ENCODE measurements around the gene PXMP4. TPM values are rescaled to one million over a fixed set of nuclear protein-coding genes. Genes with fewer than 3 reads are reported as not detected.
"Not testable (repeated sequence)": the region's sequence is repeated elsewhere in the genome, so short reads cannot be mapped to it uniquely, and the experiment has no call there.

The PXMP4 gene
- polyA plus RNA-seq, 2 of the 4 experiments (the other 2 are of a cell fraction) = 4.5 to 6.6 TPM

- no peak for TF ChIP-seq CHD2 (IDR thresholded peaks at IDR 0.05; ENCODE audit: low read length, partially characterized antibody)
- no peak for TF ChIP-seq NFE2L2 (conservative IDR thresholded peaks at IDR 0.05; ENCODE audit: low read length)
- TF ChIP-seq CBX8 (IDR thresholded peaks at IDR 0.05) = no peak
- TF ChIP-seq MAZ (IDR thresholded peaks at IDR 0.05; ENCODE audit: borderline replicate concordance, low read depth, low read length) = no peak
- TF ChIP-seq CEBPB (IDR thresholded peaks at IDR 0.05) = no peak
These were observed 15.7 kb downstream of the PXMP4 start (continued) for GRCh38 chr20:33704197-33704924.

DNA sequence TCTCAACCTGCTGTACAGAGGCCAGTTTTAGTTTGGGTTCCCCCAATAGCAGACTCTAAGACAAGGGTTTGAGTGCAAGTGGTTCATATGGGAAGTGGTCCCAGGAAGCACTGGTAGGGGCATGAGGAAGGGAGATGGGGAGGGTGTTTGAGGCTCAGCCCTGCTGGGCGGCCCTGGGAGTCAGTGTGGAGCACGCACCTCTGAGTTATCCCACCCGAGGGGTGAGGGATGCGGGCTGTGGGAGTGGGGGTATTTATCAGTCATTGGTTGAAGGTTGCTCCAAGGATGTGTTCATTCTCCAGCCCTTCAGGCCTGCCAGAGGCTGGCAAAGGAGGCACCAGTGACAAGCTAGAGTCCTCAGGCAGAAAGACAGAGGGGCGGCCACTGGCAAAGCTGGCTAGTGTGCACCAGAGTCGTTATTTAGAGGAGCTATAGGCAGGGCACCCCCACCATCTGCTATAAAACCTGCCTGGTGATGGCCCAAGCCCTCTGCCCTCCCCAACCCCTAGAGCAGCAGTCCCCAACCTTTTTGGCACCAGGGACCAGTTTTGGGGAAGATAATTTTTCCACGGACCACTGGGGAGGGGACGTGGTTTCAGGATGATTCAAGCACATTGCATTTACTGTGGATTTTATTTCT is 16.5 kb downstream of the PXMP4 start:
- no peaks in the 10 kb centered on the region for H3K9me3 ChIP-seq
- no peak; a peak in 2 of 6 replicates for ATAC-seq
- no peak for DNase-seq (ENCODE audit: low read depth in 1 of 2, low spot score in 1 of 2)
- CTCF ChIA-PET = no interaction called here
- H3K4me2 ChIP-seq = no peak overlapping the region
- H3K4me1 ChIP-seq = 0 out of 3 replicates have a peak, but pooled peaks cover 3% of the 10 kb centered on the region
- no peak for FAIRE-seq
- 84% methylated on average over 8 of the region's 8 CpGs for WGBS (ENCODE audit: missing lambda C conversion rate)
- POLR2A ChIA-PET = no interaction called here
- H3K4me3 ChIP-seq = no peak overlapping the region
- H3K27ac ChIP-seq = no peak overlapping the region
- no peak for TF ChIP-seq ZSCAN20 (CRISPR knock-in tag; IDR thresholded peaks at IDR 0.05)

DNA sequence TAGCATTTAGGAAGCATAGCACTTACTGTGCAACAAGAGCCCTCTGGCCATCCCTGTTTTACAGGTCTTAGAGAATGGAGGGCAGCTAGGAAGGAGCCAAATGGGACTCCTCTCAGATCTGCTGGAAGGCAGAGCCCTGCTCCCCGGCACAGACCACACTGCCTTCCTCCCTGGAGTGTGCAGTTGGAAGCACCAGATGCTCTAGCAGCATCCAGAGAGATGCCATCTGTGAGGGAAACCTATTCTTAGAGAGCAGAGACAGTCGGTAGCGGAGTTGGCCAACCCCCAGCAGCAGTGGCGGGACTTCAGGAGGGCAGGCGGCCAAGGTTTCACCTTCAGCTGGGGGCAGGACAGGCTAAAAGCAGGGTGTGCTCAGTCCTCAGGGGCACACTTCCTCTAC is 17.2 kb downstream of the PXMP4 start:
- ATAC-seq = peak; percentile 43 to 56; a peak in 2 of 6 replicates

GRCh38 chr20:33701629-33702450 is 18.3 kb downstream of the PXMP4 start:
- no peak for FAIRE-seq
- no peak for DNase-seq (ENCODE audit: low read depth in 1 of 2, low spot score in 1 of 2)
- Histone ChIP-seq H3K27ac (no peak overlapping the region), H3K4me3 (no peak overlapping the region), H3K4me2 (no peak overlapping the region), H3K4me1 (0 out of 3 replicates have a peak, but pooled peaks cover 3% of the 10 kb centered on the region), H3K9me3 (no peaks in the 10 kb centered on the region)
- no peak for ATAC-seq
- TF ChIP-seq SMC3 (IDR thresholded peaks at IDR 0.05) (no peak), SREBF2 (IDR thresholded peaks at IDR 0.05) (no peak), FOSL2 (IDR thresholded peaks at IDR 0.05) (no peak), FOSL2 (CRISPR knock-in tag; IDR thresholded peaks at IDR 0.05) (no peak), CEBPB (IDR thresholded peaks at IDR 0.05) (no peak), HES2 (IDR thresholded peaks at IDR 0.05) (no peak), CBX2 (IDR thresholded peaks at IDR 0.05; ENCODE audit: borderline replicate concordance, low read depth) (no peak), EHF (CRISPR knock-in tag; IDR thresholded peaks at IDR 0.05) (no peak), NPAS2 (CRISPR knock-in tag; IDR thresholded peaks at IDR 0.05; ENCODE audit: borderline replicate concordance) (no peak), POLR2AphosphoS2 (conservative IDR thresholded peaks at IDR 0.05; ENCODE audit: low read length) (no peak), CHD2 (IDR thresholded peaks at IDR 0.05; ENCODE audit: low read length, partially characterized antibody) (no peak), HEYL (CRISPR knock-in tag; IDR thresholded peaks at IDR 0.05) (no peak), ZC3H11A (IDR thresholded peaks at IDR 0.05) (no peak)
- 59% methylated on average over 13 of the region's 27 CpGs for WGBS (ENCODE audit: missing lambda C conversion rate)
- CTCF ChIA-PET = no interaction called here
- POLR2A ChIA-PET = no interaction called here

More for the DNA sequence above, 17.2 kb downstream of the PXMP4 start:
- no peak for FAIRE-seq
- no peak overlapping the region for H3K4me3 ChIP-seq
- no peak overlapping the region for H3K27ac ChIP-seq
- CTCF ChIA-PET = interaction anchor here (0.9 kb wide), 1 partner anchor 419 kb away, joined by 3 read pairs; no protein-coding TSS in a partner anchor
- no peak for TF ChIP-seq TP53 (CRISPR knock-in tag; IDR thresholded peaks at IDR 0.05)
- no peak for TF ChIP-seq CEBPB (IDR thresholded peaks at IDR 0.05)
- no peak for TF ChIP-seq KDM5A (IDR thresholded peaks at IDR 0.05)
- TF ChIP-seq TFCP2L1 (CRISPR knock-in tag; IDR thresholded peaks at IDR 0.05) = no peak
- TF ChIP-seq RARB (CRISPR knock-in tag; IDR thresholded peaks at IDR 0.05) = no peak
- no peak for TF ChIP-seq ZSCAN20 (CRISPR knock-in tag; IDR thresholded peaks at IDR 0.05)
- TF ChIP-seq HEYL (CRISPR knock-in tag; IDR thresholded peaks at IDR 0.05) = no peak
- no peak for TF ChIP-seq MYC (IDR thresholded peaks at IDR 0.05; ENCODE audit: borderline replicate concordance, low read length)
- no peak for TF ChIP-seq MAFK (IDR thresholded peaks at IDR 0.05; ENCODE audit: partially characterized antibody)
- no peak for TF ChIP-seq RCOR1 (IDR thresholded peaks at IDR 0.05; ENCODE audit: low read depth, low read length)
- TF ChIP-seq RAD21 (conservative IDR thresholded peaks at IDR 0.05 in 1 of 2, IDR thresholded peaks at IDR 0.05 in 1 of 2) = no peak
- TF ChIP-seq CHD4 (IDR thresholded peaks at IDR 0.05; ENCODE audit: borderline replicate concordance) = no peak
- TF ChIP-seq KDM1A (IDR thresholded peaks at IDR 0.05; ENCODE audit: low read depth) = no peak
- TF ChIP-seq SMC3 (IDR thresholded peaks at IDR 0.05) = no peak
- no peak for TF ChIP-seq POLR2AphosphoS2 (conservative IDR thresholded peaks at IDR 0.05; ENCODE audit: low read length)
- TF ChIP-seq JUN (IDR thresholded peaks at IDR 0.05) = no peak
- POLR2A ChIA-PET = no interaction called here
- no peak for DNase-seq (ENCODE audit: low read depth in 1 of 2, low spot score in 1 of 2)
- 76% methylated on average over 5 of the region's 5 CpGs for WGBS (ENCODE audit: missing lambda C conversion rate)
- no peaks in the 10 kb centered on the region for H3K9me3 ChIP-seq
- H3K4me2 ChIP-seq = no peak overlapping the region
- H3K4me1 ChIP-seq = 0 out of 3 replicates have a peak, but pooled peaks cover 3% of the 10 kb centered on the region

DNA sequence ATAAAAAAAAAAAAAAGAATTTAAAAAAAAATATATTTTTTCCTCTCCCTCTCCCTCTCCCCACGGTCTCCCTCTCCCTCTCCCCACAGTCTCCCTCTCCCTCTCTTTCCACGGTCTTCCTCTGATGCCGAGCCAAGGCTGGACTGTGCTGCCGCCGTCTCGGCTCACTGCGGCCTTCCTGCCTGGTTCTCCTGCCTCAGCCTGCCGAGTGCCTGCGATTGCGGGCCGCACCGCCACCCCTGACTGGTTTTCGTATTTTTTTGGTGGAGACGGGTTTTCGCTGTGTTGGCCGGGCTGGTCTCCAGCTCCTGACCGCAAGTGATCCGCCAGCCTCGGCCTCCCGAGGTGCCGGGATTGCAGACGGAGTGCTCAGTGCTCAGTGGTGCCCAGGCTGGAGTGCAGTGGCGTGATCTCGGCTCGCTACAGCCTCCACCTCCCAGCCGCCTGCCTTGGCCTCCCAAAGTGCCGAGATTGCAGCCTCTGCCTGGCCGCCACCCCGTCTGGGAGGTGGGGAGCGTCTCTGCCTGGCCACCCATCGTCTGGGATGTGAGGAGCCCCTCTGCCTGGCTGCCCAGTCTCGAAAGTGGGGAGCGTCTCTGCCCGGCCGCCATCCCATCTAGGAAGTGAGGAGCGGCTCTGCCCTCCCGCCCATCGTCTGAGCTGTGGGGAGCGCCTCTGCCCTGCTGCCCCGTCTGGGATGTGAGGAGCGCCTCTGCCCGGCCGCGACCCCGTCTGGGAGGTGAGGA is 19.2 kb downstream of the PXMP4 start:
- H3K4me1 ChIP-seq; H3K27ac ChIP-seq; CTCF ChIA-PET; ATAC-seq; DNase-seq (ENCODE audit: low read depth in 1 of 2, low spot score in 1 of 2); FAIRE-seq; H3K4me2 ChIP-seq; H3K4me3 ChIP-seq; H3K9me3 ChIP-seq; POLR2A ChIA-PET: not testable (repeated sequence)
- 90% methylated on average over 33 of the region's 45 CpGs for WGBS (ENCODE audit: missing lambda C conversion rate)

All from A549 (cell line).